GM21576 (cell line): Measurements from ENCODE around the gene GIT1.

ENCODE experiments used
- ATAC-seq: cut with Tn5 transposase; IDR thresholded peaks from one replicate; pipeline ENCODE4 v1.9.1; 2021; ENCODE audit warnings: mild to moderate bottlenecking, moderate library complexity; ENCODE audit not compliant: unreplicated experiment

GIT1 gene

DNA sequence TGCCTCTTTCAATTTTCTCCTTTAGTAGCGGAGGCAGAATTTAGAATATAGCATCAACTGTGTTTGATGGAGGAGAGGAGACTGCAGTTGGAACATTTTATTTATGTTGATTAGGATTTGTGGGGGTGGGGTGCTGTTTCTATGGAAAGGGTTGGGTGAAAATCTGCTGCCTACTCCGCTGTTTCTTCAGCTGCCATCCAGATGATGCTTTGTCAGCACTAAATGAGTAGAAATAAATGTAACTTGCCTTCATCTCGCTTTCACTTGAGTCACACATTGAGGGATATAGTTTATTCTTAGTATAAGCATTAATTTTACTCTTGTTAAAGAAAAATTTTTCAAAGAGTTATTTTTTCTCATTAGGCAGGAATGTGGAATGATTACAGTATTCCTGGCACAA, 64.8 kb downstream of the GIT1 start:
- ATAC-seq, result no peak
